GM12874 (cell line): Measurements from ENCODE around the gene OR51G2.

Source experiments
- CTCF ChIP-seq: IDR thresholded peaks from 2 replicates; pipeline ENCODE4 v1.5.1; 2011; ENCODE audit warnings: low read depth, mild to moderate bottlenecking, control low read depth, low read length, moderate library complexity; ENCODE audit not compliant: insufficient read depth

The OR51G2 gene

GRCh38 chr11:4865855-4866254, 53.3 kb downstream of the OR51G2 start:
- no peak for TF ChIP-seq CTCF

- TF ChIP-seq CTCF: no peak
These were observed 55.3 kb downstream of the OR51G2 start for GRCh38 chr11:4863876-4864275.
